BJ (cell line): ENCODE data around the gene TRRAP. TPM values are rescaled to one million over a fixed set of nuclear protein-coding genes. Genes with fewer than 3 reads are reported as not detected.

Experiments used
- CTCF ChIA-PET: fragments of 350-600 bp; formaldehyde crosslinking; extraction: SDS; loops from one replicate; lab custom pipeline; 2021; ENCODE audit warnings: antibody characterized with exemption, inconsistent platforms; lab: Yijun Ruan, JAX
- POLR2A ChIA-PET: fragments of 300-600 bp; sonication (Branson Sonifier 250); formaldehyde crosslinking; extraction: SDS; loops from one replicate; lab custom pipeline; 2021; ENCODE audit warnings: antibody characterized with exemption; lab: Charles Lee
- DNase-seq: peaks from one replicate; pipeline ENCODE4 v3.0.0-alpha.2; 2011; ENCODE audit warnings: low read depth
- H3K27me3 ChIP-seq: 2 replicates; pipeline ENCODE4 v1.6.0; 2011; ENCODE audit warnings: low read length; ENCODE audit not compliant: control insufficient read depth, insufficient read depth
- H3K36me3 ChIP-seq: 2 replicates; pipeline ENCODE4 v1.5.1; 2011; ENCODE audit warnings: low read length; ENCODE audit not compliant: control insufficient read depth, insufficient read depth
- H3K4me3 ChIP-seq: 2 replicates; pipeline ENCODE4 v1.5.1; 2011; ENCODE audit warnings: low read depth, mild to moderate bottlenecking, control low read depth, low read length
- CTCF ChIP-seq: IDR thresholded peaks from 2 replicates; pipeline ENCODE4 v1.5.1; 2011; ENCODE audit warnings: low read depth, mild to moderate bottlenecking, control low read depth, inconsistent platforms, low read length, moderate library complexity; ENCODE audit not compliant: insufficient read depth
- polyA plus RNA-seq: library from polyadenylated mRNA; depleted of rRNA; stranded (reverse); fragments of >200 nt; gene quantifications from 2 replicates; pipeline ENCODE4 v1.2.3, GENCODE V29; 2011

Gene TRRAP
- polyA plus RNA-seq, 1 experiment: 17.2 TPM

GRCh38 chr7:98996150-98996552 lies 117.8 kb downstream of the TRRAP start:
- DNase-seq: no peak
- Histone ChIP-seq H3K27me3 (no peaks in the 10 kb centered on the region), H3K4me3 (no peak overlapping the region), H3K36me3 (peaks cover 32% of the 10 kb centered on the region)
- CTCF ChIA-PET: no interaction called here
- no peak for TF ChIP-seq CTCF
- POLR2A ChIA-PET: no interaction called here

GRCh38 chr7:98997846-98998245 lies 119.5 kb downstream of the TRRAP start:
- ChIA-PET CTCF (no interaction called here), POLR2A (no interaction called here)
- no peak for DNase-seq
- H3K27me3 ChIP-seq: no peaks in the 10 kb centered on the region
- peaks cover 29% of the 10 kb centered on the region for H3K36me3 ChIP-seq
- no peak for TF ChIP-seq CTCF
- no peak overlapping the region for H3K4me3 ChIP-seq

- peaks cover 21% of the 10 kb centered on the region for H3K36me3 ChIP-seq
- DNase-seq: no peak
- ChIA-PET CTCF (interaction anchor here (1.0 to 2.0 kb wide), 2 partner anchors 14 to 16 kb away, joined by 3 to 4 read pairs; no protein-coding TSS in a partner anchor), POLR2A (no interaction called here)
- no peak for TF ChIP-seq CTCF
- H3K4me3 ChIP-seq: no peak overlapping the region
- no peaks in the 10 kb centered on the region for H3K27me3 ChIP-seq
These were observed 120.7 kb downstream of the TRRAP start for GRCh38 chr7:98998821-98999725.

- no peak for DNase-seq
- no peak for TF ChIP-seq CTCF
- ChIA-PET CTCF (interaction anchor here (2.0 kb wide), 1 partner anchor 14 kb away, joined by 4 read pairs; no protein-coding TSS in a partner anchor), POLR2A (interaction anchor here (0.5 kb wide), 1 partner anchor 9 kb away, joined by 8 read pairs; no protein-coding TSS in a partner anchor)
- Histone ChIP-seq H3K4me3 (no peak overlapping the region), H3K27me3 (no peaks in the 10 kb centered on the region), H3K36me3 (peaks cover 18% of the 10 kb centered on the region)
These were observed 122.0 kb downstream of the TRRAP start for GRCh38 chr7:99000196-99000903.
